MCF 10A (cell line): ENCODE measurements around the gene CCDC158. TPM values are rescaled to one million over a fixed set of nuclear protein-coding genes. Genes with fewer than 3 reads are reported as not detected.
"Not testable (repeated sequence)": the region's sequence is repeated elsewhere in the genome, so short reads cannot be mapped to it uniquely, and the experiment has no call there.

Source experiments
- BruUV-seq: library from RNA; stranded (reverse); fragments of 400-500 nt; replicated peaks from 2 replicates; lab custom pipeline; 2021; lab: Mats Ljungman, UMichigan
- CTCF ChIA-PET: fragments of 300-600 bp; sonication (Branson Sonifier 250); formaldehyde crosslinking; extraction: SDS; loops from one replicate; lab custom pipeline; 2021; ENCODE audit warnings: antibody characterized with exemption, inconsistent platforms; lab: Yijun Ruan, JAX
- POLR2A ChIA-PET: fragments of 300-600, 350-650 bp; sonication (Branson Sonifier 250); formaldehyde crosslinking; extraction: SDS; loops from one replicate; lab custom pipeline; 2020; ENCODE audit warnings: antibody characterized with exemption, inconsistent platforms; lab: Yijun Ruan, JAX
- DNase-seq: peaks from one replicate; pipeline ENCODE4 v3.0.0-alpha.2; 2018; ENCODE audit not compliant: unreplicated experiment
- H3K27ac Mint-ChIP-seq: one replicate; pipeline ENCODE4 v1.8.0; 2022; ENCODE audit warnings: mild to moderate bottlenecking, low read depth, mixed read lengths; ENCODE audit not compliant: unreplicated experiment
- H3K27me3 Mint-ChIP-seq: one replicate; pipeline ENCODE4 v1.8.0; 2022; ENCODE audit warnings: mixed read lengths; ENCODE audit not compliant: insufficient read depth, unreplicated experiment
- H3K36me3 Mint-ChIP-seq: one replicate; pipeline ENCODE4 v1.8.0; 2022; ENCODE audit warnings: mild to moderate bottlenecking, moderate library complexity, mixed read lengths; ENCODE audit not compliant: insufficient read depth, unreplicated experiment
- H3K4me1 Mint-ChIP-seq: one replicate; pipeline ENCODE4 v1.8.0; 2022; ENCODE audit warnings: mixed read lengths; ENCODE audit not compliant: insufficient read depth, unreplicated experiment
- H3K4me3 Mint-ChIP-seq: one replicate; pipeline ENCODE4 v1.8.0; 2022; ENCODE audit warnings: mild to moderate bottlenecking, moderate library complexity, mixed read lengths; ENCODE audit not compliant: unreplicated experiment
- H3K9me3 Mint-ChIP-seq: one replicate; pipeline ENCODE4 v1.8.0; 2022; ENCODE audit warnings: mixed read lengths; ENCODE audit not compliant: unreplicated experiment
- intact Hi-C: fragments of 100-400 bp; cut with micrococcal nuclease; formaldehyde crosslinking; loops from 2 replicates; pipeline ENCODE4 v1.14.1; 2022
- total RNA-seq: library from RNA; stranded (reverse); gene quantifications from 2 replicates; pipeline ENCODE4 v1.2.3, GENCODE V29; 2022
- TF ChIP-seq, protein P1 (sequence below): fragments of 200-600 bp; IDR thresholded peaks from one replicate; pipeline ENCODE4 v1.8.0; 2022; ENCODE audit warnings: antibody characterized with exemption, mild to moderate bottlenecking; ENCODE audit not compliant: unreplicated experiment

The CCDC158 gene
- total RNA-seq, 1 experiment from 2014 or later, result not detected

DNA sequence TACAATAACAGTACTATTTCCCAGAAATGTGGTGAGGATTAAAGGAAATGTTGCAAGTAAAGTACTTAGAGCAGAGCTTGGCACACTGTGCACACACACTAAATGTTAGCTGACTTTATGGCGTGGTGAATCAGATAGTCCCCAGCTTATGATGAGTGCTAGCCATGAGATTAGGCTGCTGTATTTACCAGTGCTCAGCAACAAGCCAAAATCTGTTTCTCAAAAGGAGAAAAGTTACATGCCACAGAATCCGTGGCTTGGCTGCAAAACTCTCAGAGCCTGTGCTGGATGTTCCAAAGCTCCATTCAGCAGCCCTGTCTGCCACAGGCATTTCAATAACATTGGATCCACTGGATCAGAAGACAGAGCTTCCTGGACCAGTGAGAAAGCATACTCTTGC lies 127.2 kb downstream of the CCDC158 start:
- CTCF ChIA-PET, result interaction anchor here (0.9 kb wide), 1 partner anchor 39 kb away, joined by 3 read pairs; no protein-coding TSS in a partner anchor

DNA sequence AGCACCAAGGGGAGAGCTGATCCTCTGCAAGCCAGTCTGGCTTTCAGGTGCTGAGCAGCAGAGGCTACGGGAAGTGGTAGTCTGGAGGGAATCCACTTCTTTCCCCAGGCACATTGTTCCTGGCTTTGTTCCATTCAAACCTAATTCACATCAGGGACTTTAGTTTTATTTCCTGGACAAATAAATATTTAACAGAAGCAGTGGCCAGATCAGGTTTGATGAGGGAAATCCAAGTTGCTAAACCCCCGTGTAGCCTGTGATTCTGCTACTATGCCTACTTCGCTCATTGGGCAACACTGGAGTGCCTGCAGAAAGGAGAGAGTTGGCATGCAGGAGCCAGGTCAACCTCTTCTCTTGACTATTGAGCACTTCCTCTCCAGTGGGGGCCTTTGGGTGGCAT lies 128.2 kb downstream of the CCDC158 start:
- POLR2A ChIA-PET, result no interaction called here
- no peak overlapping the region for H3K27ac Mint-ChIP-seq
- peaks cover 8% of the 10 kb centered on the region for H3K9me3 Mint-ChIP-seq
- H3K36me3 Mint-ChIP-seq, result peaks cover 6% of the 10 kb centered on the region
- H3K4me1 Mint-ChIP-seq, result no peaks in the 10 kb centered on the region
- intact Hi-C loops, result no loop called here
- no peaks in the 10 kb centered on the region for H3K27me3 Mint-ChIP-seq
- no peak overlapping the region for H3K4me3 Mint-ChIP-seq
- DNase-seq, result no peak
- BruUV-seq, result no TSS peak
- TF ChIP-seq, protein P1, sequence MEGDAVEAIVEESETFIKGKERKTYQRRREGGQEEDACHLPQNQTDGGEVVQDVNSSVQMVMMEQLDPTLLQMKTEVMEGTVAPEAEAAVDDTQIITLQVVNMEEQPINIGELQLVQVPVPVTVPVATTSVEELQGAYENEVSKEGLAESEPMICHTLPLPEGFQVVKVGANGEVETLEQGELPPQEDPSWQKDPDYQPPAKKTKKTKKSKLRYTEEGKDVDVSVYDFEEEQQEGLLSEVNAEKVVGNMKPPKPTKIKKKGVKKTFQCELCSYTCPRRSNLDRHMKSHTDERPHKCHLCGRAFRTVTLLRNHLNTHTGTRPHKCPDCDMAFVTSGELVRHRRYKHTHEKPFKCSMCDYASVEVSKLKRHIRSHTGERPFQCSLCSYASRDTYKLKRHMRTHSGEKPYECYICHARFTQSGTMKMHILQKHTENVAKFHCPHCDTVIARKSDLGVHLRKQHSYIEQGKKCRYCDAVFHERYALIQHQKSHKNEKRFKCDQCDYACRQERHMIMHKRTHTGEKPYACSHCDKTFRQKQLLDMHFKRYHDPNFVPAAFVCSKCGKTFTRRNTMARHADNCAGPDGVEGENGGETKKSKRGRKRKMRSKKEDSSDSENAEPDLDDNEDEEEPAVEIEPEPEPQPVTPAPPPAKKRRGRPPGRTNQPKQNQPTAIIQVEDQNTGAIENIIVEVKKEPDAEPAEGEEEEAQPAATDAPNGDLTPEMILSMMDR, result no peak
- CTCF ChIA-PET, result no interaction called here

More for the DNA sequence above, 127.2 kb downstream of the CCDC158 start:
- intact Hi-C loops, result no loop called here
- H3K4me1 Mint-ChIP-seq, result no peaks in the 10 kb centered on the region
- POLR2A ChIA-PET, result interaction anchor here (0.7 to 1.5 kb wide), 2 partner anchors 14 kb away, joined by 3 read pairs; no protein-coding TSS in a partner anchor
- H3K27me3 Mint-ChIP-seq, result no peaks in the 10 kb centered on the region
- TF ChIP-seq, protein P1, result no peak
- no peak overlapping the region for H3K27ac Mint-ChIP-seq
- H3K36me3 Mint-ChIP-seq, result peaks cover 6% of the 10 kb centered on the region
- no peak overlapping the region for H3K4me3 Mint-ChIP-seq
- DNase-seq, result no peak
- no TSS peak for BruUV-seq
- peaks cover 8% of the 10 kb centered on the region for H3K9me3 Mint-ChIP-seq

DNA sequence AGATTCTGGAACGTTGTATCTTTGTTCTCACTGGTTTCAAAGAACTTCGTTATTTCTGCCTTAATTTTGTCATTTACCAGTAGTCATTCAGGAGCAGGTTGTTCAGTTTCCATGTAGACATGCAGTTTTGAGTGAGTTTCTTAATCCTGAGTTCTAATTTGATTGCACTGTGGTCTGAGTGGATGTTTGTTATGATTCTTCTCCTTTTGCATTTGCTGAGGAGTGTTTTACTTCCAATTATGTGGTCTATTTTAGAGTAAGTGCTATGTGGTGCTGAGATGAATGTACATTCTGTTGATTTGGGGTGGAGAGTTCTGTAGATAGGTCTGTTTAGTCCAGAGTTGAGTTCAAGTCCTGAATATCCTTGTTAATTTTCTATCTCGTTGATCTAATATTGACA lies 133.1 kb downstream of the CCDC158 start:
- BruUV-seq, H3K9me3 Mint-ChIP-seq, H3K27me3 Mint-ChIP-seq, H3K4me3 Mint-ChIP-seq, H3K36me3 Mint-ChIP-seq, DNase-seq, H3K27ac Mint-ChIP-seq, intact Hi-C loops, H3K4me1 Mint-ChIP-seq: not testable (repeated sequence)
- ChIA-PET POLR2A (interaction anchor here (0.7 to 1.3 kb wide), 3 partner anchors 13 to 74 kb away, joined by 3 to 7 read pairs (median 7); partner anchors contain the start of gene SCARB2), CTCF (interaction anchor here (1.2 to 1.3 kb wide), 2 partner anchors 32 to 100 kb away, joined by 4 read pairs; no protein-coding TSS in a partner anchor)

DNA sequence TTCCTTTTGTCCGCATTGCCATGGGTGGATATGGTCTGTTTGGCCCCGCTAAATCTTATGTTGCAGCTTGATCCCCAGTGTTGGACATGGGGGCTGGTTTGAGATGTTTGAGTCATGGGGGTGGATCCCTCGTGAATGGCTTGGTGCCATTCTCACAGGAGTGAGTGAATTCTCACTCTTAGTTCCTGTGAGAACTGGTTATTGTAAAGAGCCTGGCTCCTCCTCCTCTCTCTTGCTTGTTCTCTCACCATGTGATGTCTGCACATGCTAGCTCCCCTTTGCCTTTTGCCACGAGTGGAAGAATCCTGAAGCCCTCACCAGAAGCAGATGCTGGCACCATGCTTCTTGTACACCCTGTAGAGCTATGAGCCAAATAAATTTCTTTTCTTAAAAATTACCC lies 137.0 kb downstream of the CCDC158 start:
- Mint-ChIP-seq H3K4me3 (no peak overlapping the region), H3K36me3 (no peaks in the 10 kb centered on the region), H3K27me3 (no peaks in the 10 kb centered on the region), H3K9me3 (peaks cover 6% of the 10 kb centered on the region), H3K4me1 (peaks cover 5% of the 10 kb centered on the region), H3K27ac (no peak overlapping the region)
- ChIA-PET POLR2A (no interaction called here), CTCF (no interaction called here)
- TF ChIP-seq, protein P1, result no peak
- DNase-seq, result no peak
- intact Hi-C loops, result no loop called here
- BruUV-seq, result no TSS peak
